ENCODE results near the gene PLSCR3. TPM values are rescaled to one million over a fixed set of nuclear protein-coding genes. Genes with fewer than 3 reads are reported as not detected.

PLSCR3 gene
- total RNA-seq, 1 donor from 2014 or later, result 81.4 TPM

- Mint-ChIP-seq H3K36me3 (ENCODE audit: unreplicated experiment) (peaks cover 2% of the 10 kb centered on the region), H3K4me3 (ENCODE audit: unreplicated experiment) (peak overlapping the region; percentile 79), H3K9me3 (ENCODE audit: unreplicated experiment) (no peaks in the 10 kb centered on the region), H3K27ac (ENCODE audit: unreplicated experiment) (no peak overlapping the region), H3K4me1 (ENCODE audit: unreplicated experiment) (peaks cover 53% of the 10 kb centered on the region), H3K27me3 (ENCODE audit: unreplicated experiment) (peaks cover 41% of the 10 kb centered on the region)
- DNase-seq (ENCODE audit: extremely low spot score, unreplicated experiment), result no peak
- TF ChIP-seq CTCF (IDR thresholded peaks at IDR 0.05), result no peak
Observed at GRCh38 chr17:7440834-7441195, 46.5 kb upstream of the PLSCR3 start.

- no peak for DNase-seq (ENCODE audit: extremely low spot score, unreplicated experiment)
- Mint-ChIP-seq H3K4me1 (ENCODE audit: unreplicated experiment) (peaks cover 50% of the 10 kb centered on the region), H3K27me3 (ENCODE audit: unreplicated experiment) (peaks cover 36% of the 10 kb centered on the region), H3K27ac (ENCODE audit: unreplicated experiment) (no peak overlapping the region), H3K9me3 (ENCODE audit: unreplicated experiment) (no peaks in the 10 kb centered on the region), H3K4me3 (ENCODE audit: unreplicated experiment) (peak overlapping the region; percentile 79), H3K36me3 (ENCODE audit: unreplicated experiment) (peaks cover 2% of the 10 kb centered on the region)
- TF ChIP-seq CTCF (IDR thresholded peaks at IDR 0.05), result no peak
Observed at GRCh38 chr17:7440113-7440833, 45.9 kb upstream of the PLSCR3 start.

GRCh38 chr17:7439462-7440112 is 45.3 kb upstream of the PLSCR3 start, which contains the start of gene FGF11:
Gene FGF11 (plus strand): TSS chr17:7439512. CDS start chr17:7439621, 109 bp downstream.
- peaks cover 36% of the 10 kb centered on the region for H3K27me3 Mint-ChIP-seq (ENCODE audit: unreplicated experiment)

GRCh38 chr17:7438656-7439460 is 44.5 kb upstream of the PLSCR3 start:
- Mint-ChIP-seq H3K9me3 (ENCODE audit: unreplicated experiment) (no peaks in the 10 kb centered on the region), H3K4me1 (ENCODE audit: unreplicated experiment) (peaks cover 44% of the 10 kb centered on the region), H3K4me3 (ENCODE audit: unreplicated experiment) (peak overlapping the region; percentile 63), H3K27ac (ENCODE audit: unreplicated experiment) (no peak overlapping the region), H3K27me3 (ENCODE audit: unreplicated experiment) (peaks cover 36% of the 10 kb centered on the region), H3K36me3 (ENCODE audit: unreplicated experiment) (peaks cover 2% of the 10 kb centered on the region)
- no peak for TF ChIP-seq CTCF (IDR thresholded peaks at IDR 0.05)
- DNase-seq (ENCODE audit: extremely low spot score, unreplicated experiment), result no peak

More at GRCh38 chr17:7439462-7440112, 45.3 kb upstream of the PLSCR3 start, which contains the start of gene FGF11:
- Mint-ChIP-seq H3K4me1 (ENCODE audit: unreplicated experiment) (peaks cover 46% of the 10 kb centered on the region), H3K27ac (ENCODE audit: unreplicated experiment) (no peak within 1 kb of the TSS), H3K9me3 (ENCODE audit: unreplicated experiment) (no peaks in the 10 kb centered on the region), H3K4me3 (ENCODE audit: unreplicated experiment) (peak within 1 kb of the TSS; percentile 79), H3K36me3 (ENCODE audit: unreplicated experiment) (peaks cover 2% of the 10 kb centered on the region)
- TF ChIP-seq CTCF (IDR thresholded peaks at IDR 0.05), result no peak
- DNase-seq (ENCODE audit: extremely low spot score, unreplicated experiment), result no peak
